ENCODE data around the gene RASSF1. TPM values are rescaled to one million over a fixed set of nuclear protein-coding genes. Genes with fewer than 3 reads are reported as not detected.

RASSF1 gene
- total and polyA plus RNA-seq, 4 donors: 17.7 to 29.2 (median 24.8) TPM

GRCh38 chr3:50380405-50381085 is 39.9 kb upstream of the RASSF1 start:
- Histone ChIP-seq H3K9me3 (ENCODE audit: control insufficient read depth, insufficient read depth, low read length) (no peaks in the 10 kb centered on the region), H3K4me1 (ENCODE audit: control insufficient read depth, insufficient read depth, low read length) (peaks cover 32% of the 10 kb centered on the region), H3K4me3 (ENCODE audit: low read depth, low read length) (no peak overlapping the region), H3K27ac (ENCODE audit: low read depth, low read length) (no peak overlapping the region), H3K27me3 (ENCODE audit: control insufficient read depth, insufficient read depth, low read length) (no peaks in the 10 kb centered on the region), H3K36me3 (ENCODE audit: control insufficient read depth, insufficient read depth, low read length) (peaks cover 59% of the 10 kb centered on the region)
- DNase-seq (ENCODE audit: low read depth in 4 of 6, low spot score in 6 of 6): no peak
- WGBS (ENCODE audit: insufficient coverage): 87% methylated on average over 16 of the region's 17 CpGs

DNA sequence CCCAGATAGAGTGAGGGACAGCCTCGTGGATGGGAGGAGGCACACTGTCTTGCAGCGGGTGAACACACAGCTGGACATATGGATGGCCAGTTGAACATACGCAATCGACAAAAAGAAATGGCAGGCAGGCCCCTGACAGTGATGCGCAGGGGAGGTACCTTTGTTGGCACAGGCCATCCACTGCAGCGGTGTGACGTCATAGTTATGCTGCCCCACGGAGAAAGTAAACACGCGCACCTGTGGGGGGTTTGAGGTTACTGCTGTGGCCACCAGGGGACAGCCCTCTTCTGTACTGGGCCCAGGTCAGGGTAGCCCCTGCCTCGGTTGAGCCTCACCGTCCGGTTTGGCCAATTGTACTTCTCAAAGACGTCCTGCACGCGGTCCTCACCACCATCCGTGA is 38.1 kb upstream of the RASSF1 start:
- WGBS (ENCODE audit: insufficient coverage): 86% methylated on average over 17 of the region's 17 CpGs
- no peak for DNase-seq (ENCODE audit: low read depth in 4 of 6, low spot score in 6 of 6)

GRCh38 chr3:50378024-50378423 is 37.4 kb upstream of the RASSF1 start:
- no peak overlapping the region for H3K27ac ChIP-seq (ENCODE audit: low read depth, low read length)
- H3K9me3 ChIP-seq (ENCODE audit: control insufficient read depth, insufficient read depth, low read length): no peaks in the 10 kb centered on the region
- H3K27me3 ChIP-seq (ENCODE audit: control insufficient read depth, insufficient read depth, low read length): no peaks in the 10 kb centered on the region
- peaks cover 60% of the 10 kb centered on the region for H3K36me3 ChIP-seq (ENCODE audit: control insufficient read depth, insufficient read depth, low read length)
- no peak overlapping the region for H3K4me3 ChIP-seq (ENCODE audit: low read depth, low read length)
- H3K4me1 ChIP-seq (ENCODE audit: control insufficient read depth, insufficient read depth, low read length): peaks cover 23% of the 10 kb centered on the region
- no peak for DNase-seq (ENCODE audit: low read depth in 4 of 6, low spot score in 6 of 6)
- WGBS (ENCODE audit: insufficient coverage): 89% methylated on average over 5 of the region's 6 CpGs

More for the DNA sequence above, 38.1 kb upstream of the RASSF1 start:
- Histone ChIP-seq H3K36me3 (ENCODE audit: control insufficient read depth, insufficient read depth, low read length) (peaks cover 64% of the 10 kb centered on the region), H3K27me3 (ENCODE audit: control insufficient read depth, insufficient read depth, low read length) (no peaks in the 10 kb centered on the region), H3K4me1 (ENCODE audit: control insufficient read depth, insufficient read depth, low read length) (peaks cover 22% of the 10 kb centered on the region), H3K4me3 (ENCODE audit: low read depth, low read length) (no peak overlapping the region), H3K9me3 (ENCODE audit: control insufficient read depth, insufficient read depth, low read length) (no peaks in the 10 kb centered on the region), H3K27ac (ENCODE audit: low read depth, low read length) (no peak overlapping the region)

- Histone ChIP-seq H3K27ac (ENCODE audit: low read depth, low read length) (no peak overlapping the region), H3K4me3 (ENCODE audit: low read depth, low read length) (no peak overlapping the region), H3K36me3 (ENCODE audit: control insufficient read depth, insufficient read depth, low read length) (peaks cover 60% of the 10 kb centered on the region), H3K4me1 (ENCODE audit: control insufficient read depth, insufficient read depth, low read length) (peaks cover 24% of the 10 kb centered on the region), H3K9me3 (ENCODE audit: control insufficient read depth, insufficient read depth, low read length) (no peaks in the 10 kb centered on the region), H3K27me3 (ENCODE audit: control insufficient read depth, insufficient read depth, low read length) (no peaks in the 10 kb centered on the region)
- WGBS (ENCODE audit: insufficient coverage): 73% methylated on average over 7 of the region's 7 CpGs
- DNase-seq (ENCODE audit: low read depth in 4 of 6, low spot score in 6 of 6): no peak
Observed at GRCh38 chr3:50375258-50375931, 34.8 kb upstream of the RASSF1 start.

- WGBS (ENCODE audit: insufficient coverage): 60% methylated on average over 18 of the region's 22 CpGs
- DNase-seq (ENCODE audit: low read depth in 4 of 6, low spot score in 6 of 6): no peak
- no peak overlapping the region for H3K4me3 ChIP-seq (ENCODE audit: low read depth, low read length)
- no peak overlapping the region for H3K27ac ChIP-seq (ENCODE audit: low read depth, low read length)
- H3K4me1 ChIP-seq (ENCODE audit: control insufficient read depth, insufficient read depth, low read length): peaks cover 24% of the 10 kb centered on the region
- no peaks in the 10 kb centered on the region for H3K9me3 ChIP-seq (ENCODE audit: control insufficient read depth, insufficient read depth, low read length)
- peaks cover 60% of the 10 kb centered on the region for H3K36me3 ChIP-seq (ENCODE audit: control insufficient read depth, insufficient read depth, low read length)
- H3K27me3 ChIP-seq (ENCODE audit: control insufficient read depth, insufficient read depth, low read length): no peaks in the 10 kb centered on the region
Observed at GRCh38 chr3:50374363-50375257, 34.0 kb upstream of the RASSF1 start.

DNA sequence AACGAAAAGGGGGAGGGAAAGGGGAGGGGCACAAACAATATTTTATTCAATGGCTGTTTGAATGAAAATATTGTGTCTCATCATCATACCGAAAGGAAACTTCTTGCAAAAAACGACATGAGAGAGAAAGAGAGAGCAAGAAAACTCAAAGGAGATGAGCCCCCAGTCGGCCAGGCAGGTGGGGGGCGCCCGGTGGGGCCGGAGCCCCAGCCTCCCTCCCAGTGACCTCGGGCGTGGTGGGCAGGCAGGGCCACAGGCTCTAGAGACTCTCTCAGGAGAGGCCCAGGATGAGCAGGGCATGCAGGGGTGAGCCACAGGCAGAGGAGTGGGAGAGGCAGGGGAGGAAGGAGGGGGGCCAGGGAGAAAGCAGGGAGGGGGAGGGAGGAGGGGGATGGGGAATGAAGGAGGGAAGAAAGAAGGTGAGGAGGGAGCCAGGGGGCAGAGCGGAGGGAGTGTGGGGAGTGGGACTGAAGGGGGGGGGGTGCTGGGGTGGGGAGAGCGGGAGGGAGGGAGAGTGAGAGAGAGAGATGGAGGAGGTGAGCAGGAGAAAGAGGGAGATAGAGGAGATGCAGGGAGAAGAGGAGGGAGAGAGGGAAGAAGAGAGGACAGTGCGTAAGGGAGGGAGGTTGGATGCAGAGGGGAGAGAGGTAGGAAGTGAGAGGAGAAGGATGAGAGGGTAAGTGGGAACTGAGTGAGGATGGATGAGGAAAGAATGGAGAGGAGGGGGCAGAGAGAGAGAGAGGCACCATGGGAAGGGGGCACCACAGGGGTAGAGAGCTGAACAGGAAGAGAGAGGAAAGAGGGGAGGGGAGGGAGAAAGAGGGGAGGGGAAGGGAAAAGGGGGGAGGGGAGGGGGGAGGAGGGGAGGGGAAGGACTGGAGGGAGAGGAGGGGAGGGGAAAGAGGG is 32.8 kb upstream of the RASSF1 start:
- Histone ChIP-seq H3K9me3 (ENCODE audit: control insufficient read depth, insufficient read depth, low read length) (no peaks in the 10 kb centered on the region), H3K4me1 (ENCODE audit: control insufficient read depth, insufficient read depth, low read length) (peaks cover 21% of the 10 kb centered on the region), H3K4me3 (ENCODE audit: low read depth, low read length) (no peak overlapping the region), H3K36me3 (ENCODE audit: control insufficient read depth, insufficient read depth, low read length) (peaks cover 52% of the 10 kb centered on the region), H3K27ac (ENCODE audit: low read depth, low read length) (no peak overlapping the region), H3K27me3 (ENCODE audit: control insufficient read depth, insufficient read depth, low read length) (no peaks in the 10 kb centered on the region)
- 38% methylated on average over 10 of the region's 12 CpGs for WGBS (ENCODE audit: insufficient coverage)
- peak in 1 of 6 donors; percentile 55 for DNase-seq (ENCODE audit: low read depth in 4 of 6, low spot score in 6 of 6)

- peaks cover 47% of the 10 kb centered on the region for H3K36me3 ChIP-seq (ENCODE audit: control insufficient read depth, insufficient read depth, low read length)
- peak in 1 of 6 donors; percentile 59 for DNase-seq (ENCODE audit: low read depth in 4 of 6, low spot score in 6 of 6)
- H3K9me3 ChIP-seq (ENCODE audit: control insufficient read depth, insufficient read depth, low read length): no peaks in the 10 kb centered on the region
- H3K4me3 ChIP-seq (ENCODE audit: low read depth, low read length): no peak overlapping the region
- H3K27ac ChIP-seq (ENCODE audit: low read depth, low read length): no peak overlapping the region
- 56% methylated on average over 8 of the region's 8 CpGs for WGBS (ENCODE audit: insufficient coverage)
- peaks cover 21% of the 10 kb centered on the region for H3K4me1 ChIP-seq (ENCODE audit: control insufficient read depth, insufficient read depth, low read length)
- H3K27me3 ChIP-seq (ENCODE audit: control insufficient read depth, insufficient read depth, low read length): no peaks in the 10 kb centered on the region
Observed at GRCh38 chr3:50372349-50372748, 31.7 kb upstream of the RASSF1 start.

DNA sequence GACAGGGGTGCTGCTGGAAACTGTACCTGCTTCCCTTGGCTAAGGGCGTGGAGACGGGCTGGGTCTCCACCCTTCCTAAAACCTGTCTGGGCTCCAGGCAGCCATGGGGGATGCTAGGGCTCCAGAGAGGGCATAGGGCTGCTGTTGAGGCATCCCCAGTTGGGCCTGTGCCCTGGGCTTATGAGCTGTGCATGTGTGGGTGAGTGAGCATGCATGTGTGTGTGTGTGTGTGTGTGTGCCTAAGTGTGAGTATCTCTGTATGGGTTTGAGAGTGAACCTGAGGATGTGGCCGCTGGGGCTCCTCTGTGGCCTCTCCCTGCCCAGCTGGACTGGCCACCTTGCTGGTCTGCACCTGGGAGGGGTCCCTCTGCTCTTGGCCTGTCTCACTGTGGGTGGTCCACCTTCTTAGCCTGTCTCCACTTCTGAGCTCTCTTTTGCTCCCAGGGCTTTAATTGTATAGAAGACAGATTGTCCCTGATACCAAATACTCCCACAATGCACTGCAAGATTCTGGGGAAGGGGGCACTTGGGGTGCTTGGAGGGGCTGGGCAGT is 30.6 kb upstream of the RASSF1 start:
- 78% methylated on average over 3 of the region's 3 CpGs for WGBS (ENCODE audit: insufficient coverage)
- Histone ChIP-seq H3K27ac (ENCODE audit: low read depth, low read length) (no peak overlapping the region), H3K9me3 (ENCODE audit: control insufficient read depth, insufficient read depth, low read length) (no peaks in the 10 kb centered on the region), H3K4me3 (ENCODE audit: low read depth, low read length) (no peak overlapping the region), H3K4me1 (ENCODE audit: control insufficient read depth, insufficient read depth, low read length) (peaks cover 21% of the 10 kb centered on the region), H3K27me3 (ENCODE audit: control insufficient read depth, insufficient read depth, low read length) (no peaks in the 10 kb centered on the region), H3K36me3 (ENCODE audit: control insufficient read depth, insufficient read depth, low read length) (peaks cover 56% of the 10 kb centered on the region)
- no peak for DNase-seq (ENCODE audit: low read depth in 4 of 6, low spot score in 6 of 6)
